Measurements from ENCODE around the gene GDI1.

DNA sequence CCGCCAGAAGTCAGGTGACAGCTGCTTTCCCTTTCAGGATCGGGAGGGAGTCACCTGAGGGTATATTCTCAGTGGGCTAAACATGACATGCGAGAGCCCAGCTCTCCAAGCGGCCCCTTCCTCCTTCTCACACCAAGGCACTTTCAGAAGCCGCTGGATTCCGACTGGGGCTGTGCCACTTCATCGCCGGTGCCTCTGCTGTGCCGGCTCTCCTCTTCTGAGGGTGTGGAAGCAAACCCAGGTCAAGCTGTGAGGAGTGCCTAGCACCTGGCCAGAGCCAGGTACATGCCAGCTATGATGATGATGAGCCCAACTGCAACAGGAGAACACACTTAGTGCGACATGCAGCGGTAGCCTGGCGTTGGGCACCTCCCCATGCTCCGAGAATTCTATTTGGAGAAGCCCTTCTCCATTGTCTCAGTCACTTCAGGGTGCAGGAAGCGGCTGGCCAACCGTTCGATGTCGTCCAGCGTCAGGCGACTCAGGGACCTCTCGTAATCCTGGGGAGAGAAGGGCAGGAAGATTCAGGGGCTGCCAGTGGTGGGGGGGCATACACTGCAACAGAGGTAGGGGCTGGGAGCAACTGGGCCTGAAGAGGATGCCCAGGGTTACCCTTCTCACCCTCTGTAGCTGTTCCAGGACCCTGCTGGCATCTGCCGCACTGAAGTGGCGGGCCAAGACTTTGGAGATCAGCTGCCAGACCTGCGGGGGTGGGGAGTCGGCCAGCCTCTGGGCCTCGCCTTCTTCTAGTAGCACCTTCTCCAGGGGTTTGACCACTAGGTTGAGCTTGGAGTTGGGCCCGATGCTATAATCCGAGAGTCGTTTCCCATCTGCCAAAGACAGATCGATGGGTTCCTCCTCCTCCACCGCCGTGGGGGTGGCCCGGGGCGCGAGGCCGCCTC lies 48.4 kb downstream of the GDI1 start:
- no peak for TF ChIP-seq POLR2A (IDR thresholded peaks at IDR 0.05)
- TF ChIP-seq, protein P1, sequence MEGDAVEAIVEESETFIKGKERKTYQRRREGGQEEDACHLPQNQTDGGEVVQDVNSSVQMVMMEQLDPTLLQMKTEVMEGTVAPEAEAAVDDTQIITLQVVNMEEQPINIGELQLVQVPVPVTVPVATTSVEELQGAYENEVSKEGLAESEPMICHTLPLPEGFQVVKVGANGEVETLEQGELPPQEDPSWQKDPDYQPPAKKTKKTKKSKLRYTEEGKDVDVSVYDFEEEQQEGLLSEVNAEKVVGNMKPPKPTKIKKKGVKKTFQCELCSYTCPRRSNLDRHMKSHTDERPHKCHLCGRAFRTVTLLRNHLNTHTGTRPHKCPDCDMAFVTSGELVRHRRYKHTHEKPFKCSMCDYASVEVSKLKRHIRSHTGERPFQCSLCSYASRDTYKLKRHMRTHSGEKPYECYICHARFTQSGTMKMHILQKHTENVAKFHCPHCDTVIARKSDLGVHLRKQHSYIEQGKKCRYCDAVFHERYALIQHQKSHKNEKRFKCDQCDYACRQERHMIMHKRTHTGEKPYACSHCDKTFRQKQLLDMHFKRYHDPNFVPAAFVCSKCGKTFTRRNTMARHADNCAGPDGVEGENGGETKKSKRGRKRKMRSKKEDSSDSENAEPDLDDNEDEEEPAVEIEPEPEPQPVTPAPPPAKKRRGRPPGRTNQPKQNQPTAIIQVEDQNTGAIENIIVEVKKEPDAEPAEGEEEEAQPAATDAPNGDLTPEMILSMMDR (IDR thresholded peaks at IDR 0.05): no peak

All from body of pancreas (tissue), 4 donors.